ENCODE measurements around the gene PALMD. TPM values are rescaled to one million over a fixed set of nuclear protein-coding genes. Genes with fewer than 3 reads are reported as not detected.

Gene PALMD, protein sequence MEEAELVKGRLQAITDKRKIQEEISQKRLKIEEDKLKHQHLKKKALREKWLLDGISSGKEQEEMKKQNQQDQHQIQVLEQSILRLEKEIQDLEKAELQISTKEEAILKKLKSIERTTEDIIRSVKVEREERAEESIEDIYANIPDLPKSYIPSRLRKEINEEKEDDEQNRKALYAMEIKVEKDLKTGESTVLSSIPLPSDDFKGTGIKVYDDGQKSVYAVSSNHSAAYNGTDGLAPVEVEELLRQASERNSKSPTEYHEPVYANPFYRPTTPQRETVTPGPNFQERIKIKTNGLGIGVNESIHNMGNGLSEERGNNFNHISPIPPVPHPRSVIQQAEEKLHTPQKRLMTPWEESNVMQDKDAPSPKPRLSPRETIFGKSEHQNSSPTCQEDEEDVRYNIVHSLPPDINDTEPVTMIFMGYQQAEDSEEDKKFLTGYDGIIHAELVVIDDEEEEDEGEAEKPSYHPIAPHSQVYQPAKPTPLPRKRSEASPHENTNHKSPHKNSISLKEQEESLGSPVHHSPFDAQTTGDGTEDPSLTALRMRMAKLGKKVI
- 10 to 100 TPM; 27.1 to 39.2 (median 31.3) TPM for total RNA-seq

DNA sequence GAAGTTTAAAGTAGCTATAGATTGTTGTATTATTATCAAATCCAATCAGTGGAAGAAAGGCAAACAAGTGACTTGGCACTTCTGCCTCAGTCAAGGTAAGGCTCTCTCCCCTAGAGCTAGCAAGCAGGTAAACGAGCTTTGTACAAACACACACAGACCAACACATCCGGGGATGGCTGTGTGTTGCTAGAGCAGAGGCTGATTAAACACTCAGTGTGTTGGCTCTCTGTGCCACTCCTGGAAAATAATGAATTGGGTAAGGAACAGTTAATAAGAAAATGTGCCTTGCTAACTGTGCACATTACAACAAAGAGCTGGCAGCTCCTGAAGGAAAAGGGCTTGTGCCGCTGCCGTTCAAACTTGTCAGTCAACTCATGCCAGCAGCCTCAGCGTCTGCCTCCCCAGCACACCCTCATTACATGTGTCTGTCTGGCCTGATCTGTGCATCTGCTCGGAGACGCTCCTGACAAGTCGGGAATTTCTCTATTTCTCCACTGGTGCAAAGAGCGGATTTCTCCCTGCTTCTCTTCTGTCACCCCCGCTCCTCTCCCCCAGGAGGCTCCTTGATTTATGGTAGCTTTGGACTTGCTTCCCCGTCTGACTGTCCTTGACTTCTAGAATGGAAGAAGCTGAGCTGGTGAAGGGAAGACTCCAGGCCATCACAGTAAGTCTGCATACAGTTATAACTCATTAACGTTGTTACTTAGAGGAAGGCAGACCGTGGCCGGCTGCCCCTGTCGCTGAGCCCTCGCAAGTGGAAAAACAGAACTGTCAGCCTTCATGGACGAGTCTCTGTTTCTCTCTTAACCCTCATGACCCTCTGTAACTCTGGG, at the start of gene PALMD:
TSS of gene PALMD (plus strand) at position 415 of the 833 bp plus-strand sequence. CDS start at position 620, 205 bp downstream.
- 4% methylated on average over 16 of the region's 17 CpGs for WGBS, 2 donors
- no peaks in the 10 kb centered on the region for H3K27me3 ChIP-seq
- H3K9me3 ChIP-seq, result no peaks in the 10 kb centered on the region
- TF ChIP-seq, protein P1, sequence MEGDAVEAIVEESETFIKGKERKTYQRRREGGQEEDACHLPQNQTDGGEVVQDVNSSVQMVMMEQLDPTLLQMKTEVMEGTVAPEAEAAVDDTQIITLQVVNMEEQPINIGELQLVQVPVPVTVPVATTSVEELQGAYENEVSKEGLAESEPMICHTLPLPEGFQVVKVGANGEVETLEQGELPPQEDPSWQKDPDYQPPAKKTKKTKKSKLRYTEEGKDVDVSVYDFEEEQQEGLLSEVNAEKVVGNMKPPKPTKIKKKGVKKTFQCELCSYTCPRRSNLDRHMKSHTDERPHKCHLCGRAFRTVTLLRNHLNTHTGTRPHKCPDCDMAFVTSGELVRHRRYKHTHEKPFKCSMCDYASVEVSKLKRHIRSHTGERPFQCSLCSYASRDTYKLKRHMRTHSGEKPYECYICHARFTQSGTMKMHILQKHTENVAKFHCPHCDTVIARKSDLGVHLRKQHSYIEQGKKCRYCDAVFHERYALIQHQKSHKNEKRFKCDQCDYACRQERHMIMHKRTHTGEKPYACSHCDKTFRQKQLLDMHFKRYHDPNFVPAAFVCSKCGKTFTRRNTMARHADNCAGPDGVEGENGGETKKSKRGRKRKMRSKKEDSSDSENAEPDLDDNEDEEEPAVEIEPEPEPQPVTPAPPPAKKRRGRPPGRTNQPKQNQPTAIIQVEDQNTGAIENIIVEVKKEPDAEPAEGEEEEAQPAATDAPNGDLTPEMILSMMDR (IDR thresholded peaks at IDR 0.05), result no peak
- TF ChIP-seq POLR2A (IDR thresholded peaks at IDR 0.05), result peak in 2 of 4 donors; percentile 33 to 57
- peak within 1 kb of the TSS; percentile 84 to 91 (median 90) for H3K27ac ChIP-seq
- H3K4me1 ChIP-seq, result peaks cover 8 to 62% (median 9%) of the 10 kb centered on the region in 3 donors
- no peak for DNase-seq
- H3K36me3 ChIP-seq, result no peaks in the 10 kb centered on the region
- H3K4me3 ChIP-seq, result peak within 1 kb of the TSS; percentile 54 to 63 (median 56)
- intact Hi-C loops (cut with DNase I), result no loop called here

DNA sequence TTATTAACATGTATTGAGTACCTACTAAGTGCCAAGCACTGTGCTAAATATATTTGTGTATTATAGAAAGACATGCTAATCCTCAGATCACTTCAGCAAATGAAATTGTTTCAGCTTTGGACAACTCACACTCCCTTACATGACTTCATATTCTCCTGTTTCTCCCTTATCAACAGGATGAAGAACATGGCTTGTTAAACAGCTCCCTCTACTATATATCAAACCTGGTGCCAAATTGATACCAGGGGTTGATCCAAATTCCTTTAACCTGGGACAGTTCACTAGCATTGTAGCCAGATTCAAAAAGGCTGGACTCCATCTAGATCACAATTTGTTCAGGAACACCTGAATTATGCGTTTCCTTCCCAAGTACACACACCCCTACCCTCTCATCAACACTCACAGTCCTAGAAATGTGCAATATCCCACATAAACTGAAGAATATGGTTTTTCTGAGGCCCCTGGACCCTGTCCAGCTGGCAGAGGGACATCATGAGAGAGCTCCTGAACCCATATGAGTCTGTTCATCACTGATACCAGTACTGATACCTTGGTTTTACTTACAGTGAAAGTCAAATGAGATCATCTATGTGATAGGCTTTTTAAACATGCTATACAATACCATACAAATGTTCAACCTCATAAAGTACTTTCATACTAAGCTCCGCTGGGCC, 47.0 kb upstream of the PALMD start:
- TF ChIP-seq POLR2A (IDR thresholded peaks at IDR 0.05), result no peak
- TF ChIP-seq, protein P1 (IDR thresholded peaks at IDR 0.05), result no peak
- H3K27ac ChIP-seq, result no peak overlapping the region

DNA sequence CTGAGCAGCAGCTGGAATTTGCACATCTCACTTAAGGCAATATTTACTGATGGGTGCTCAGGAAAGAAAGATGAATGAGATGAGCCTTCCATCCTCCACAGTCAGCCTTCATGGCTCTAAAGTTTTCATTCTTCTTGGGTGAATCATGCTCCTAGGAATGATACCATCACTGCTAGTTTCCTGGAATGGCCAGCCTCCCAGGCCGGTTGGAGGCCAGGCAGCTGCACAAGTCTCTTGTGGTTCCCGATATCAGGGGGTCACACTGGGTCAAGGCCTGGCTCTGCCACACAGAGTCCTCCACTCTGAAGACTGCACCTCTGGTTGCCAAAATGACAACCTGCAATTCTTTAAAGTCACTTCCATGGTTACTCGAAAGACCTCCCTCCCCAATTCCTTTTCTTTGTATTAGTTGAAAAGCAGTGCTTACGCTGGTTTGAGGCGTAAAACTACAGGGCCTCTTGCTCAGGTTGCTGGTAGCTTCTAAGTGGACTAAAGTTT, 46.2 kb upstream of the PALMD start:
- intact Hi-C loops (cut with DNase I), result no loop called here
- no peaks in the 10 kb centered on the region for H3K27me3 ChIP-seq
- H3K36me3 ChIP-seq, result no peaks in the 10 kb centered on the region
- H3K9me3 ChIP-seq, result no peaks in the 10 kb centered on the region
- peaks cover 0 to 4% (median 0%) of the 10 kb centered on the region in 3 donors for H3K4me1 ChIP-seq
- peak overlapping the region in 1 of 4 donors; percentile 54 for H3K27ac ChIP-seq
- no peak overlapping the region for H3K4me3 ChIP-seq
- 73% methylated on average over 5 of the region's 5 CpGs; no CpG with 5 or more reads in 1 of the 2 donors for WGBS, 2 donors
- no peak for TF ChIP-seq POLR2A (IDR thresholded peaks at IDR 0.05)
- TF ChIP-seq, protein P1 (IDR thresholded peaks at IDR 0.05), result no peak
- no peak for DNase-seq

More for the DNA sequence above, 47.0 kb upstream of the PALMD start:
- Histone ChIP-seq H3K36me3 (no peaks in the 10 kb centered on the region), H3K27me3 (no peaks in the 10 kb centered on the region), H3K9me3 (no peaks in the 10 kb centered on the region), H3K4me3 (no peak overlapping the region), H3K4me1 (peaks cover 0 to under 1% (median 0%) of the 10 kb centered on the region in 3 donors)
- intact Hi-C loops (cut with DNase I), result no loop called here
- no peak for DNase-seq
- 78 to 96% methylated on average over 2 of the region's 2 CpGs for WGBS, 2 donors

DNA sequence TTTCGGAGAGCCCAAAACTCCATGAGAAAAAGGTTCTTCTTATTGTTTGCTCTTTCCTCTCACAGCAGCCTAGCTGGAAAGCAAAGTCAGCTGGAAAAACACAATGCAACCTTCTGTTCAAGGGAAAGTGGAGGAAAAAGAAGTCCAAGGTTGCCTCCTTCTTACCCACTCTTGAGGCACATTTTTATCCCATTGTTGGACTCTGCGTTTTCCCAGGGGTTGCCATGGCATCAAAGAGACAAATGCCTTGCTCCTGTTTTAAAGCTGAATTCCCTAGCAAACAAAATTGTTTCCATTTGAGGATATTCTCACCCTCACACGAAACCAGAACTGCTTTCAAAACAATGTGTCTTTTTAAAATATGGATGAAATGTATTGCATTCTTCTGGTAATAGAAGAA, 45.1 kb upstream of the PALMD start:
- no peak for DNase-seq
- H3K27ac ChIP-seq, result no peak overlapping the region
- no peaks in the 10 kb centered on the region for H3K27me3 ChIP-seq
- H3K36me3 ChIP-seq, result no peaks in the 10 kb centered on the region
- 48 to 56% methylated on average over 3 of the region's 3 CpGs for WGBS, 2 donors
- no peaks in the 10 kb centered on the region for H3K9me3 ChIP-seq
- H3K4me1 ChIP-seq, result peaks cover 0 to 4% (median 0%) of the 10 kb centered on the region in 3 donors
- intact Hi-C loops (cut with DNase I), result no loop called here
- H3K4me3 ChIP-seq, result no peak overlapping the region
- TF ChIP-seq, protein P1 (IDR thresholded peaks at IDR 0.05), result no peak
- no peak for TF ChIP-seq POLR2A (IDR thresholded peaks at IDR 0.05)
